Activated naive CD4-positive, alpha-beta T cell treated with anti-CD3 and anti-CD28 coated beads, Interleukin-2, amount 10 ng/mL, durations not matched to agents 7 days and 5 days (primary cell): ENCODE data around the gene ACOT4.
"Not testable (repeated sequence)": the region's sequence is repeated elsewhere in the genome, so short reads cannot be mapped to it uniquely, and the experiment has no call there.

Experiments used
- CTCF ChIA-PET: fragments of 350-600 bp; sonication (Branson Sonifier 250); formaldehyde crosslinking; loops from one replicate; lab custom pipeline; 2021; ENCODE audit warnings: antibody characterized with exemption; lab: Charles Lee
- DNase-seq: peaks from one replicate; pipeline ENCODE4 v3.0.0-alpha.2; 2020
- H3K27ac Mint-ChIP-seq: one replicate; pipeline ENCODE4 v1.8.0; 2021; ENCODE audit warnings: mild to moderate bottlenecking, moderate library complexity, mixed read lengths
- H3K27me3 Mint-ChIP-seq: one replicate; pipeline ENCODE4 v1.8.0; 2021; ENCODE audit warnings: mild to moderate bottlenecking, mixed read lengths
- H3K36me3 Mint-ChIP-seq: one replicate; pipeline ENCODE4 v1.8.0; 2021; ENCODE audit warnings: mixed read lengths
- H3K4me1 Mint-ChIP-seq: one replicate; pipeline ENCODE4 v1.8.0; 2021; ENCODE audit warnings: mixed read lengths
- H3K4me3 Mint-ChIP-seq: one replicate; pipeline ENCODE4 v1.8.0; 2021; ENCODE audit warnings: mild to moderate bottlenecking, moderate library complexity, mixed read lengths
- H3K9me3 Mint-ChIP-seq: one replicate; pipeline ENCODE4 v1.8.0; 2021; ENCODE audit warnings: mixed read lengths

Gene ACOT4

GRCh38 chr14:73568886-73569184 is 22.8 kb upstream of the ACOT4 start:
- Mint-ChIP-seq H3K27ac (peak overlapping the region; percentile 93), H3K4me1 (peaks cover 47% of the 10 kb centered on the region), H3K4me3 (peak overlapping the region; percentile 80), H3K36me3 (peaks cover 35% of the 10 kb centered on the region)
- H3K9me3 Mint-ChIP-seq, DNase-seq, H3K27me3 Mint-ChIP-seq: not testable (repeated sequence)
- CTCF ChIA-PET, result interaction anchor here (0.7 to 3.0 kb wide), 7 partner anchors 42 to 160 kb away, joined by 3 to 48 read pairs (median 3); partner anchors contain the start of gene ACOT6

GRCh38 chr14:73569185-73569958 is 22.3 kb upstream of the ACOT4 start, which contains the start of gene ACOT2:
TSS of gene ACOT2 (plus strand) at chr14:73569213. CDS start at chr14:73569241, 28 bp downstream.
- Mint-ChIP-seq H3K4me3 (peak within 1 kb of the TSS; percentile 80), H3K4me1 (peaks cover 47% of the 10 kb centered on the region), H3K36me3 (peaks cover 38% of the 10 kb centered on the region), H3K27ac (peak within 1 kb of the TSS; percentile 93)
- DNase-seq, result peak; percentile 80
- not testable (repeated sequence) for H3K9me3 Mint-ChIP-seq, H3K27me3 Mint-ChIP-seq
- CTCF ChIA-PET, result interaction anchor here (0.7 to 3.0 kb wide), 10 partner anchors 42 to 160 kb away, joined by 3 to 48 read pairs (median 4); partner anchors contain the start of gene ACOT6

- Mint-ChIP-seq H3K36me3 (peaks cover 30% of the 10 kb centered on the region), H3K4me3 (peak overlapping the region; percentile 33), H3K4me1 (peaks cover 39% of the 10 kb centered on the region)
- not testable (repeated sequence) for H3K9me3 Mint-ChIP-seq, H3K27me3 Mint-ChIP-seq, H3K27ac Mint-ChIP-seq
- DNase-seq, result peak; percentile 75
- CTCF ChIA-PET, result interaction anchor here (0.6 to 3.0 kb wide), 17 partner anchors 9 to 276 kb away, joined by 3 to 48 read pairs (median 4); partner anchors contain the start of gene ACOT6
Observed at GRCh38 chr14:73570913-73571312, 20.8 kb upstream of the ACOT4 start.

- DNase-seq, H3K27ac Mint-ChIP-seq, H3K9me3 Mint-ChIP-seq, H3K27me3 Mint-ChIP-seq, CTCF ChIA-PET, H3K4me3 Mint-ChIP-seq: not testable (repeated sequence)
- Mint-ChIP-seq H3K36me3 (peaks cover 25% of the 10 kb centered on the region), H3K4me1 (peaks cover 25% of the 10 kb centered on the region)
Observed at GRCh38 chr14:73573034-73573433, 18.6 kb upstream of the ACOT4 start.

GRCh38 chr14:73573740-73574139 is 17.9 kb upstream of the ACOT4 start:
- peaks cover 18% of the 10 kb centered on the region for H3K4me1 Mint-ChIP-seq
- H3K27ac Mint-ChIP-seq, H3K27me3 Mint-ChIP-seq, H3K4me3 Mint-ChIP-seq, DNase-seq, H3K9me3 Mint-ChIP-seq, CTCF ChIA-PET: not testable (repeated sequence)
- H3K36me3 Mint-ChIP-seq, result peaks cover 20% of the 10 kb centered on the region

GRCh38 chr14:73574251-73574650 is 17.4 kb upstream of the ACOT4 start:
- CTCF ChIA-PET, H3K27me3 Mint-ChIP-seq, H3K9me3 Mint-ChIP-seq, H3K4me3 Mint-ChIP-seq, H3K27ac Mint-ChIP-seq, DNase-seq: not testable (repeated sequence)
- Mint-ChIP-seq H3K36me3 (peaks cover 20% of the 10 kb centered on the region), H3K4me1 (peaks cover 14% of the 10 kb centered on the region)

GRCh38 chr14:73576391-73576790 is 15.3 kb upstream of the ACOT4 start:
- Mint-ChIP-seq H3K9me3 (no peaks in the 10 kb centered on the region), H3K4me1 (peaks cover 2% of the 10 kb centered on the region), H3K4me3 (no peak overlapping the region), H3K36me3 (peaks cover 23% of the 10 kb centered on the region), H3K27me3 (no peaks in the 10 kb centered on the region), H3K27ac (no peak overlapping the region)
- DNase-seq, result no peak
- CTCF ChIA-PET, result no interaction called here

GRCh38 chr14:73577214-73577613 is 14.5 kb upstream of the ACOT4 start:
- not testable (repeated sequence) for H3K27ac Mint-ChIP-seq, DNase-seq, H3K4me3 Mint-ChIP-seq, H3K27me3 Mint-ChIP-seq, H3K9me3 Mint-ChIP-seq, H3K4me1 Mint-ChIP-seq
- peaks cover 22% of the 10 kb centered on the region for H3K36me3 Mint-ChIP-seq
- CTCF ChIA-PET, result interaction anchor here (0.8 kb wide), 1 partner anchor 69 kb away, joined by 3 read pairs; no protein-coding TSS in a partner anchor

- CTCF ChIA-PET, H3K27me3 Mint-ChIP-seq, H3K4me3 Mint-ChIP-seq, H3K4me1 Mint-ChIP-seq, DNase-seq, H3K36me3 Mint-ChIP-seq, H3K27ac Mint-ChIP-seq, H3K9me3 Mint-ChIP-seq: not testable (repeated sequence)
Observed at GRCh38 chr14:73582102-73582979, 9.3 kb upstream of the ACOT4 start.

GRCh38 chr14:73588695-73589094 is 3.0 kb upstream of the ACOT4 start:
- H3K27ac Mint-ChIP-seq, result no peak overlapping the region
- H3K36me3 Mint-ChIP-seq, result peaks cover 1% of the 10 kb centered on the region
- no peak for DNase-seq
- H3K4me1 Mint-ChIP-seq, result peaks cover 16% of the 10 kb centered on the region
- CTCF ChIA-PET, result interaction anchor here (1.1 to 1.7 kb wide), 2 partner anchors 78 to 80 kb away, joined by 3 to 4 read pairs; no protein-coding TSS in a partner anchor
- H3K27me3 Mint-ChIP-seq, result peaks cover 22% of the 10 kb centered on the region
- no peak overlapping the region for H3K4me3 Mint-ChIP-seq
- peaks cover 4% of the 10 kb centered on the region for H3K9me3 Mint-ChIP-seq

- H3K9me3 Mint-ChIP-seq, result peaks cover 4% of the 10 kb centered on the region
- no peak overlapping the region for H3K4me3 Mint-ChIP-seq
- peaks cover 1% of the 10 kb centered on the region for H3K36me3 Mint-ChIP-seq
- CTCF ChIA-PET, result interaction anchor here (1.1 to 1.7 kb wide), 3 partner anchors 44 to 81 kb away, joined by 3 to 4 read pairs (median 3); no protein-coding TSS in a partner anchor
- peaks cover 22% of the 10 kb centered on the region for H3K27me3 Mint-ChIP-seq
- no peak overlapping the region for H3K27ac Mint-ChIP-seq
- no peak for DNase-seq
- H3K4me1 Mint-ChIP-seq, result peaks cover 16% of the 10 kb centered on the region
Observed at GRCh38 chr14:73589116-73589515, 2.6 kb upstream of the ACOT4 start.

GRCh38 chr14:73590673-73591004 is 1.0 kb upstream of the ACOT4 start:
- Mint-ChIP-seq H3K27me3 (peaks cover 22% of the 10 kb centered on the region), H3K4me3 (peak overlapping the region; percentile 67), H3K4me1 (peaks cover 16% of the 10 kb centered on the region)
- H3K9me3 Mint-ChIP-seq, H3K27ac Mint-ChIP-seq, H3K36me3 Mint-ChIP-seq, DNase-seq: not testable (repeated sequence)
- CTCF ChIA-PET, result interaction anchor here (1.7 kb wide), 1 partner anchor 42 kb away, joined by 3 read pairs; no protein-coding TSS in a partner anchor

GRCh38 chr14:73594491-73594890 is 2.8 kb downstream of the ACOT4 start:
- no peak for DNase-seq
- Mint-ChIP-seq H3K27ac (no peak overlapping the region), H3K27me3 (peaks cover 23% of the 10 kb centered on the region), H3K4me1 (peaks cover 16% of the 10 kb centered on the region), H3K4me3 (no peak overlapping the region), H3K36me3 (peaks cover 1% of the 10 kb centered on the region), H3K9me3 (peaks cover 4% of the 10 kb centered on the region)
- CTCF ChIA-PET, result no interaction called here

- no peak for DNase-seq
- CTCF ChIA-PET, result interaction anchor here (2.0 kb wide), 1 partner anchor 28 kb away, joined by 7 read pairs; no protein-coding TSS in a partner anchor
- Mint-ChIP-seq H3K36me3 (no peaks in the 10 kb centered on the region), H3K9me3 (no peaks in the 10 kb centered on the region), H3K27me3 (peaks cover 13% of the 10 kb centered on the region), H3K4me1 (peaks cover 4% of the 10 kb centered on the region), H3K27ac (no peak overlapping the region), H3K4me3 (no peak overlapping the region)
Observed at GRCh38 chr14:73599499-73599898, 7.8 kb downstream of the ACOT4 start.
